NOMO-1 treated with dmso at 0.1 percent for 144 hours (cell line): ENCODE results near the gene SST.

Experiments used
- DNase-seq: peaks from one replicate; lab custom pipeline; 2025; ENCODE audit not compliant: unreplicated experiment; lab: John Stamatoyannopoulos, UW

SST gene

DNA sequence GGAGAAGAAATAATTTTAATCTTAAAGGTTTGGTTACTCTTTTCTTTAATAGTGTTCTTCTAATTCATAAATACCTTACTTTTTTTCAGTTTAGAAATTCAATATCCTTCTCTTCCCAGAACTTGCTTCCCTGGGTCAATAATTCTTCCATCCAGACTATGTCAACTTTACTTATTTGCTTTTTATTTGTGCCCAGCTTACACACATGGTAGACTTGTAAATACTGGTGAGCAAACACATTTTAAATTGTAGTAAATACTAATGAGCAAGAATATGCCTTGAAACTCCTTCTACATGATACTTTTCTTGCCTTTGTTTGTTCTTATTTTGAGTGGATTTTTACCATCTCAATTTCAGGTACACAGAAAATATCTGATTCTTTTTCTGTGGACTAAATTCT lies 33.7 kb downstream of the SST start:
- DNase-seq = no peak

DNA sequence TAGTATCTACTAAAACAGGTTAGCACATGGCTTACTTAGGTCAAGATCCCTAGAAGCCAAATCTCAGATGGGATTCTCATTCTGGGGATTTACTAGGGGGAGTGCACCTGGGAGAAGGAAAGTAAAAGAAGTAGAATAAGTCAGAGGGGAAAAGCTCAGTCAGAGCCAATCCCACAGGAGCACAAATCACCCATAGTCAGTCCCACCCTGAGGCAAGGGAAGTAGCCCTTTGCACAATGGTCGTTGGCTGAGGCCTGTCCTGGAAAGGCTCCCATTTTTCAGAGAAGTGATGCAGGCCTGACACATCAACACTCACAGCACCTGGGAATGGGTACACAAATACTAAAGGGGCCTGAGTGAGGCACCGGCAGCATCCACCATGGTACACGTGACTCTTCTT lies 39.8 kb downstream of the SST start:
- DNase-seq = no peak

DNA sequence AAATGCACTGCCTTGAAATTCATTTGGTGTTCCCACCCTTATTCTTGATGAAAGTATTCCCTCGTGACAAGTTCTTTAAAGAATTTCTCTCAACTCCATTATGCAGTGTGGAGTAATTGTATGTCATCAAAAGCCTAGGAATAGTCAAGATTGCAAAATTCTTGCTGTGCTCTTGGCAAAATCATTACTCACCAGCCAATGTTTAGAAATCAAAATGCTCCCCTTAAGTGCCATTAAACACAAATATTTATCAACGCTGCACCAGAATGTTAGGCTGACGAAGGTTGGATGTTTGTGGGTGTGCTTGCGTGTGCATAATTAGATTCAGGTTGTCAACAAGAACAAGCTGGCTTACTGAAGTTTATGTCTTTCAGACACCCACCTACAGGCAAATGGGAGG lies 40.5 kb downstream of the SST start:
- DNase-seq = no peak

DNA sequence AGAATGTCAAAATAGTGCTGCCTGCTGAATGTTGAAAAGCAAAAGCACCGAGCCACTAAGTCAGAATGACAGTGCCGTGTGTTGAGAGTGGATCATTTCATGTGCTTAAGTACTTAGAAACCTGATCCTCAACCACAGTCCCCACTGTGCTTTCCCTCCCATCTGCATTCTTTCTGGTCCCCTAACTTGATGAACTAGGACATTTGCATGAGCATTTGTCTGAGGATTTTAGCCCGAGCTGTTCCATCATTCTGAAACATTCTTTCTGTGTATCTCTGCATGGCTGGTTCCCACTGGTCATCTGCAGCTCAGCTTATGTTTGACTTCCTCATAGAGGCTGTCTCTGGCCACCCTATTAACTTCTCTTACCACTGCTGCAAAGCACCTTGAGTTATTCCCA lies 42.0 kb downstream of the SST start:
- no peak for DNase-seq

DNA sequence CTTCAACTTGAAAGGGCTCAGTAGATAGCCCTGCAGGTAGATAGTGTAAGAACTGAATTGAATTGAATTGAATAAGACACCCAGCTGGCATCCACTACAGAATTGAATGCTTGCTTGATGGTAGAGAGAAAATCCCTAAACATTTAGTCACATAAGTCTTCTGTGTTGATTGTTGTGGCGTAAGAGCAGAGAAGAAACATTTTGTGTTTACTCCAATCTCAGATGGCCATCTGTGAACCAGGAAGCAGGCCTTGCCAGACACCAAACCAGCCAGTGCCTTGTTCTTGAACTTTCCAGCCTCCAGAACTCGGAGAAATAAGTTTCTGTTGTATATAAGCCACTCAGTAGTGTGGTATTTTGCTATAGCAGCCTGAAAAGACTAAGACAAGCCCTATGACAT lies 43.6 kb downstream of the SST start:
- DNase-seq = no peak

DNA sequence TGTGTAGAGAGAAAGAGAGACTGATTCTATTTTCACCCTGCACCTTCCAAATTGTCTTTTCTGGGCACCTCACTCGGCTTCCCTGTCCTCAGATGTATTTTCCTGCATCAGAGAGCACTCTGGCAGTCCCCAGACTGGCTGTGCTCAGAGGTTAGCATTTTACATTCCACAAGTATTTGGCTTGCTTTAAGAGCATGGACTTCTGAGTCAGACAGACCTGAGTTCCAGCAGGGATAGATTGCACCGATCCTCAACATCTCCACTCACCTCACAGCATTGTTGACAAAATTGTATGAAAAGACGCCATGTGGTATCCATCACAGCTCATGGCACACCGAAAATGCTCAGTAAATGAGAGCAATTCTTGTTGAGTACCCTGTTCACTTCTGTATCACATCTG lies 45.6 kb downstream of the SST start:
- no peak for DNase-seq

DNA sequence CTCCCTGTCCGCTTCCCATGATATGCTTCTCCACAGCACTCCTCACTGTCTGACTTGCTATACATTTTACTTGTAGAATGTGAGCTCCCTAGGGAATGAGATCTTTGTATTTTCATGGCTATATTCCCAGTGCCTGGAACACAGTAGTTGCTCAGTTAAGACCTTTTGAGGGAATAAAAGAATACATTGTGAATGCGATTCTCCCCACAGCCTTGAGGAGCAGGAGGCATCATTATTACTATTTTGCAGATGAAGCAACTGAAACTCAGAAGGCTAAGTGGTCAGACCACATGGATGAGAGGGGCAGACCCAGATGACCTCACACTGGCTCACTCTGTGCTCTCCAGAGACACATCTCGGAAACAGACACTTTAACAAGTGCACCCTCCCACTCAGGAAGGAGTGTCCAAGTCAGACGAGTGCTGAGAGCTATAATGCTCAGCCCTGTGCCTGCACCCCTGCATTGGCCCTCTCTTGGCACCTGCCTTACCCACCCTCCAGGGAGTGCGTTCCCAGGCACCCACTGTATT lies 46.8 kb downstream of the SST start:
- DNase-seq = no peak

DNA sequence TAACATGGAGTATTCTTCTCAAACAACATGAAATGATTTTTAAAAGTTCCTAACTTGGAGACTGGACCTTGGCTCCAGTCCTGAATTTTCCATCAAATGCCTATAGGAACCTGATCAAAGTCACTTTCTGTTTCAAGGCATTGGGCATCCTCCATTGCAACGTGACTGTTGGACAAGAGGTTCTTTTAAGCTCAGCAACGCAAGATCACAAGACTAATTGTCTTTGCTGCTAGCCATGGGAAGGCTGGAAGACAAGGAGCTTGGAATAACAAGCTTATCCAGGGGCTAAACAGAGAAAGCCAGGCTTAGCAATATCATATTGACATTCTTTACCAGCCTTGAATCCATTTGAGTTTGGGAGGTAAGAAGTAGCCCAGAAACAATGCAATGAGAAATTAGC lies 48.3 kb downstream of the SST start:
- DNase-seq = no peak

DNA sequence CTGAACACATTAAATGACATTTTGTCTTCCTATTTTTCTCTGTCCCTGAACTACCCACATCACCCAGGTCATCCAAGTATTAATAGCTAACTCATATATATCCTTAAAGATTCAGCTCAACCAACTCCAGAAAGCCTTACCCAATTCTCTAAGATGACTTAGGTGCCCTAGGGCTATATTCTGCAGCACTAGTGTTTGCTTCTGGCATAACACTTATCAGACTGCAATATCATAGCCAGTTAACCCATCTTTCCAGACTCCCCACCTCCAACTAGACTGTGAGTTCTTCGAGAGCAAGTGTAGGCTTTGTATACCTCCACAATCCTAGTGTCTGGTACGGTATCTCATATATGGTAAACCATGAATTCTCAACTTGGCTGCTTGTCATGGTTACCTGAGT lies 50.7 kb downstream of the SST start:
- DNase-seq = no peak
